Glomerular visceral epithelial cell (primary cell): ENCODE measurements around the gene FTO.

Experiments
- DNase-seq: peaks from one replicate; pipeline ENCODE4 v3.0.0-alpha.2; 2016; ENCODE audit errors: extremely low spot score

Gene FTO

DNA sequence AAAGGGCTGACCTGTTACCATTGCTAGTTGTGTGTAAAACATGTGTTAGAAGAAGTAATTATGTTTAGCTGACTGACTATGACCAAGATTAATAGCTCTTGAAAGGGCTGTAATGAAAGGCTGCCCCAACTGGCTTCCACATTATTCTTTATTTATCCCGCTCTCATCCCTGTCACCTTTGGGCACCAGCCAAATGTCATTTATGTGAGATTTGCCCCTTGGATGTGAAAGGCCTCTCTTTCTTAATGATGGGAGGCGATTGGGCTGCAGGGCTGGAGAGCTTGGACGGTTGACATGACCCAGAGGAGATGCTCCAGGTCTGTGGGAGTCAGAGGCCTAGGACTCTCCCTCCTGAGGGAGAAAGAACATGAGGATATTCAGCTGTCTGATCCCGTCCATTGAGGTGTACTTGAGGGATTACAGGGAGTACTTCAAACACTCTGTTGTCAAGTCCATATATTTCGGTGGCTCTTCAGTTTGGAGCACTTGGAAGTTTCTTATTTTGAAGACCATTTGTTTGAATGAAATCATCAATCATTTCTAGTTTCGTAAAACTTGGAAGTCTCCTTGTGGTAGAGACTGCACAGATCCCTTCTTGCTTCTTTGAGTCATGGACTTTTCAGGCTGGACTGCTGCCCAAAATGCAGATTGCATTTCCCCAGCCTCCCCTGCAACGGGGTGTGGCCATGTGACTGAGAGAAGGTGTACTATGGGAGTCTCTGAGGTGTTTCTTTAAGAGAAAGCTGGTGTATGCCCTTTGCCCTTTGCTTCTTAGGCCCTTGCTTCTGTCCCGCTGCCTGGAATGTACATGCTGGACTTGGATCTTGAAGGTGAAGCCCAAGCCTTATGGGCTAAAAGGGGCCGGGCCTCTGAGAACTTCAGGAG is 51.3 kb downstream of the FTO start:
- peak; percentile 69 for DNase-seq

DNA sequence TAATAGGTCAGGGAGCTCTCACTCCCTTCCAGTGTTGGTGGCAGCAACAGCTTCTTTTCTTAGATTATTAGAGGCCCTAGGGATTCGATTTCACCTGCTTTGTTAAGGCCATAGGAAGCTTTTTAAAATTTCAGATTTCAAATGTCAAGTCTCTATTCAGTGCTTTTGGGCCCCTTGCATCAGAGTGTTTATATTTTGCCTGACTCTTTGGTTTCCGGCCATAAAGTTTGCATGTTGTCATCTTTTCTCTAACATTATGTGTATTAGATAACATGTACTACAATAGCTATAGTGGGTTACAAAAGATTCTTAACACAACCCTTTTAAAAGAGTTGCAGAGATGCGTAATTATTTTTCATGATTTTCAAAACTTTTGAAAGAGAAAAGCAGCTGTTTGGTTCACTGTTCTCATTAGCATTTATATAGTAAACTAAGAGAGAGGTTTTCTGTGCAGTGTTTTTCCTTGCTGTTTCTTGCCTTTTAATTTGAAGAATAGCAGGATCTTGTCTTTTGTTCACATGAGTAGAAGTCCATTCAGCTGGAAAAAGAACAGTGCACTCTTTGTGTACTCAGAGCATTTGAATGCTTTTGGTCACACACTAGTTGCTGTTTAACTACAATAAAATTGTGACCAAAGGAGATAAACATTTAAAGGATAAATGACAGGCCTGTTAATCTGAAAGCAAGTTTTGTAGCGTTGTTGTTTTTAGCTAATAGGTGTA is 52.5 kb downstream of the FTO start:
- DNase-seq: peak; percentile 40

DNA sequence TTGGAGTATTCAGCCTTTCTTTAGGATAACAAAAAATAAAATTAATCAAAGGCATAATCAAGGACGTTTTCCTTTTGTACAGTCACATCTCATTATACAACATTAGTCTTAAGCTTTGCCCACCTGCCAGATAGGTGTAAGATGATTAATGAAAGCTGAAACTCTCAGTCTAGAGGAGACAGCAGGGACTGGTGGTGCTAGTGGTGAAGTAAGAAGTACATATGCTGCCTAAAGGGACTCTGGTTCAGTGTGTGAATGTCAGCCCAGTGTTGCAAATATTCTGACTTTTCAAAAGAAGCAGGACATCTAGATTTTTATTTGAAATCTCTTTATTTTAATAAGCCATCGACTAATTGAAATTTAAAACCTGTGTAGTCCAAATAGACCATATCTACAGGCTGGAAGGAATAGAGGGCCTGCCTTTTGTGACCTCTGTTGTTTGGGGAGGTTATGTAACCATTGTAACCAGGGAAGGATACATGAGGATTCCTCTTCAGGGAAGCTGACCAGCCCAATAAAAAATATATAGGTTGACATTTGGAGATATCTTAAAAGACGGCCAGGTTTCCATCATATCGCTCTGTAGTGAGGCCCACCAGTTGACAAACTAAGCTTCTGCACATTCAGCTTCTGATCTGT is 54.1 kb downstream of the FTO start:
- DNase-seq: no peak

DNA sequence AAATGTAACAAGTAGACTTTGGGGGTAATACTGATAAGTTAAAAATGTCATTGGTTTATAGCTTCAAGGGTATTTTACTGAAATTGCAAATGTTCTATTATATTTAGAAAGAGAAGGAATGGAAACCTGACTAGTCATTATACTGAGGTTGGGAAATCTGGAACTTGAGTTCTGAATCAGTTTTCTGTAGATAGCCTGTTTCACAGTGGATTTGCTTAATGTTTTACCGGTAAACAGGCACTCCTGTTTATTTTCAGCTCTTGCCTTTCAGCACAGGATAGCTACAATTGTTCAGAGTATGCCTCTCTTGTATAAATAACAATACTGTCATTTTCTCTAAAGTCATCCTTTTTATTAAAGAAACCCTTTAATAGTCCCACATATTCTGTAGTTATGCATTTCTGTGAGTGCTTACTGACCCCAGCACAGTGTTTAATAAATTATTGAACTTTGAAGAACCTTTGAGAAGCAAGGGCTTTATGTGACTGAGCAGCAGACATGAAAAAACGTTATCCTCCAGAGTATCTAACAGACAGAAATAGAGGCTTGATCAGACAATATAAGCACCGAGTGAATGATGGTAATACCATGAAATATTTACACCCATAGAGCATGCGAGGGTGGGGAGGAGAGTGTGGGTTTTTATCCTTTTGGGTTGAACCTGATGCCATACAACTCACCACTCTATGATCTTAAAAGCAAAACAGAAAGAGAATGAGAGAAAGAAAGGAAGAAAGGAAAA is 58.2 kb downstream of the FTO start:
- DNase-seq: no peak

DNA sequence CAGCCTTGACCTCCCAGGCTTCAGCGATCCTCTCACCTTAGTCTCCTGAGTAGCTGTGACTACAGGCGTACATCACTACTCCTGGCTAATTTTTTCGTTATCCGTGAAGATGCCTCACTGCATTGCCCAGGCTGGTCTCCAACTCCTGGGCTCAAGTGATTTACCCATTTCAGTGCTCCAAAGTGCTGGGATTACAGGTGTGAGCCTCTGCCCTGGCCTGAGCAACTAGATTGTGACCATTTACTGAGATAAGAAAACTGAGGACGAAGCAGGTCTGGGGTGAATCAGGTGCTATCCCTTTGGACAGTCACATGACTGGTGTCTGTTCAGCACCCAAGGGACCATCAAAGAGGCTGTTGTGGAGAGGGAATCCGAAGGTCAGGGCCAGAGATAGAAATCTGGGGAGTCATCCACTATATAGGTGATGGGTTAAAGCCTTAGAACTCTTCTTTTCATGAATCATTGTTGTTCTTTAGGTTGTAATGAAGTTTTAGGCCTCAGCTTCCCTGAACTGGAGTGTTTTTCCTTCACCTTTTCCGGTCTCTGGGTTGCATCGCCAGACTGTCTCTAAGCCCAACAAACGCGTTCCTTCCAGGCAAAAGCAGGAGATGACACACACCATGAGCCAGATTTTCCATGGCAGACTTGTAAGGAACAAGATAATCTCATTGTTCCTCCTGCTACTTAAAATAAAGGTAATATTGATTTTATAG is 62.5 kb downstream of the FTO start:
- DNase-seq: no peak

GRCh38 chr16:53768167-53768566 is 64.2 kb downstream of the FTO start:
- no peak for DNase-seq

- DNase-seq: peak; percentile 70
Measured at GRCh38 chr16:53768593-53768992, 64.6 kb downstream of the FTO start.

- no peak for DNase-seq
Measured at GRCh38 chr16:53769185-53769584, 65.2 kb downstream of the FTO start.

DNA sequence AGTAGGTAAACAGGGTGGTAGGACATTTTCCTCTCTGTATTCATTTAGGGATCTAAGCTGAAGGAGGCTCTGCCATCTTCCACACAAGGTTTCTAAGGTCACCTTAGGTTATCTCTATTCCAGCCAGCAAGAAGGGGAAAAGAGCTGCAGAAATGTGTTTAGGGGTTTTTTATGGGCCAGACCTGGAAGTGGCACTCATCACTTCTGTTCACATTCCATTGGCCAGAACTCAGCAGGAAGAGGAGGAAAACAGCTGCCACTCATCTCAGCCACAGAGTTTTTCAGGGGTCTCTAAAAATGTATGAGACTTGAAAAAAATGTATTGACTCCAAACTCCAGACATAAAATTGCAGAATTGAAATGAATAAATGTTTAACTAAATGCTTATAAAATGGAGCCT is 65.8 kb downstream of the FTO start:
- DNase-seq: no peak

- DNase-seq: no peak
Measured at GRCh38 chr16:53770641-53771040, 66.7 kb downstream of the FTO start.

DNA sequence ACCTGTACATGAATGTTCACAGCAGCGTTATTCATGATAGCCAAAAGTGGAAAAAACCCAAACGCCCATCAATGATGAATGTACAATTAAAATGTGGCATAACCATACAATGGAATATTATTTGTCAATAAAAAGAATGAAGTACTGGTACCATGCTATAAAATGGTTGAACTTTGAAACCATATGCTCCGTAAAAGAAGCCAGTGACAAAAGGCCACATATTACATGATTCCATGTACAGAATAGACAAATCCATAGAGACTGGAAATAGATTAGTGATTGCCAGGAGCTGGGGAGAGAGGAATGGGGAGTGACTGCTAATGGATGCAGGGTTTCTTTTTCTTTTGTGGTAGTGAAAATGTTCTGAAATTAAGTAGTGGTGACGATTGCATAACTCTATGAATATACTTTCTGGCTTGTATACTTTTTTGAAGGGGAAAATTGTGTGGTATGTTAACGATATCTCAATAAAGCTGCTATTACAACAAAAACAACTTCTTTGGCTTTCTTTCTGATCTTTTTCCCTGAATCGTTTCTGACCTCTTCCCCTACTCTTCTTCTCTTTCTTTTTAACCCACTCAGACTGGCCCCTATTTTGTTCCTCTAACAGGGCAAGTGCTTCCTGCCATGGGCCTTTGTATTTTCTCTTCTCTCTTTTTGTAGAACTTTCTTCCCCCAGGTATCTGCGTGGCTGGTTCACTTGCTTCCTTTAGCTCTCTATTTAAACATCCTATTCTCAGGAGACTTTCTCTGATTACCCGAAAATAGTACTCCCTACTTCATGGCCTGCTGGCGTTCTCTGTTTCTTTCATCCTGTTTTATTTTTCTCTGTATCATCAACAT is 67.9 kb downstream of the FTO start:
- DNase-seq: no peak

DNA sequence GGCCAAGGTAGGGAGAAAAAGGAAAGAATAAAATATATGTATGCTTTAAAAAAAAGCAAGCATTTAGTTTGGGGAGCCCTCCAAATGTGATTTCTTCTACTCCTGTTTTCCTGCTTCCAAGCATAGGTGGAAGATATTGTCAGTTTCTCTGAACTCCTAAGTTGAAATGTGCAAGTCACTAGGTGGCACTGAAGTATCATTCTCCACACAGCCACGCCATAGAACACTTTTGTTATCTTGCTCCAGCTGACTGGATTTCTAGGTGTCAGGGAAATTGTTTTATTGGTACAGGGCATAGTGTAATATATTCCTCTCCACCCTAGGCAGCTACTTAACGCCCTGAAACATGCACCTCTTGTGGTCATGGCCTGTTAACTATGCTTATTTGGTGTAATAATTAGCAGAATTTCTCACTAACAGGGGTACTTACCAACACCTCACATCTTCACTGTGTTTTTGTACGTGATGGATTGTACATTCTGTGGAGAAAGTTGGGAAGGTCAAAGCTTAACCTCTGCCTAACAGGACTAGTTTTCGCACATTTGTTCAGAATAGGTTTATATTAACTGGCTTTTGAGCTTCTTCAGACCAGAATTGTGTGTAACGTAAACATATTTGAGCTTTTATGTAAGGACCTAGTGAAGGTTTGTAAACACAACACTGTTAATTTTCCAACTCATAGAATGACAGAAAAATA is 69.3 kb downstream of the FTO start:
- peak; percentile 88 for DNase-seq

- DNase-seq: no peak
Measured at GRCh38 chr16:53773881-53774280, 69.9 kb downstream of the FTO start.

GRCh38 chr16:53775106-53775820 is 71.3 kb downstream of the FTO start:
- DNase-seq: no peak

DNA sequence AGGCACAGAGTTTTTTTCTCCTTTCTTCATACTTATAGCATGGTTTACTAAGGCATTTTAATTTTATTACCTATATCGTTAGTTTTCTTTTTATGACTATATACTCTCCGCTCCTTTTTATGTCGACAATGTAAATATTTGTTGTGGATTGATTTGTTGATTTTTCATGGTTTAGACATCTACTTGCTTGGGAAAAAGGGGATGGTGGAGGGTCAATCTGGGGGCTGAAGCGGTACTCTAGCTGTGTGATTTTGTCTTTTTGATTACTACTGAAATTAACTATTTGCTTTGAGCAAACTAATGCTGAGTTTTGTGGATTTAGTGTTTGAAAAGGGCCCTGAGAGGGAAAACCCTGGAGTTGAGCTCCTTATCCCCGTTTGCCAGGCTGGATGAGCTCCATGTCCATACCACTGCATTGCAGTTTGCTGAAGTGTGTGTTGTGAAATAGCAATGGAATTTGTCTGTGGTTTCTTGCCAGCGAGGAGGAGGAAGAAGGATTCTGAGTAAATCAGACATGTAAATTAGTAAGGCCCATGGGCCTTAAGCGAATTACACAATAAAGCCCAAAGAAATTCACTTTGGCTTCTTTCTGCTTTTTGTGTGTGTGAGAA is 72.0 kb downstream of the FTO start:
- peak; percentile 85 for DNase-seq

GRCh38 chr16:53779186-53779585 is 75.2 kb downstream of the FTO start:
- DNase-seq: no peak

- DNase-seq: no peak
Measured at GRCh38 chr16:53780051-53780450, 76.1 kb downstream of the FTO start.

DNA sequence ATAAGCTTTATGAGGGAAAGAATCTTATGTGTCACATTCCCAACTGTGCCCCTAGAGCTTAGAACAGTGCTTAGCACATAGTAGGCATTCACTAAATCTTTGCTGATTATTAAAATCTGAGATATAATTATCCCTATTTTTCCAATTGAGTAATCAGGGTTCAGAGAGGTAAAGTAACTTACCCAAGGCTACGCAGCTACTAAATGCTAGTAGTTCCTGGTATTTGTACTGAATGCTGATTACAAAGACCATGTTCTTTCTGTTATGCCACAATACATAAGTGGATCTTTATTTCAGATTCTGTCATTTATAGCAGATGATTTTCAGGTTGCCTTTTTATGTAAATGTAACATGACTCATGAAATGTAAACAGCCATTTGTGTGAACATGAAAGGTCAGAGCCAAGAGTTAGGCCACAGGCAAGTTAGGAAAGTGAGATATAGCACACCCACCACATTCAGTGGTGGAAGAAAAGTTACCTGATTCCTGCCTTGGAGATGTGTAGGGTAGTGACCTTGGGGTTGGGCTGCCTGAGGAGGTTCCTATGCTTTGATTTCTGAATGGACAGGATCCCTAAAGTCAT is 77.2 kb downstream of the FTO start:
- DNase-seq: no peak
